Right atrium auricular region (tissue), 2 donors: ENCODE results near the gene TRAK1. TPM values are rescaled to one million over a fixed set of nuclear protein-coding genes. Genes with fewer than 3 reads are reported as not detected.

Experiments used
- DNase-seq: peaks from one replicate; pipeline ENCODE4 v3.0.0-alpha.2; 2019; ENCODE audit warnings: low spot score
- H3K27ac ChIP-seq, 2 donors: fragments of 200-600 bp; sonication (generic); 1 replicate in 1 of 2; 2 replicates in 1 of 2; pipeline ENCODE4 v1.5.1; 2016 to 2019
- H3K27me3 ChIP-seq, 2 donors: fragments of 200-600 bp; sonication (generic); one replicate each; pipeline versions ENCODE4 v1.5.1 to v1.6.0; 2017 to 2019
- H3K36me3 ChIP-seq: fragments of 200-600 bp; sonication (generic); one replicate; pipeline ENCODE4 v1.5.1; 2016
- H3K4me1 ChIP-seq, 2 donors: fragments of 200-600 bp; sonication (generic); one replicate each; pipeline versions ENCODE4 v1.5.1 to v1.6.0; 2017 to 2019
- H3K4me3 ChIP-seq, 2 donors: fragments of 200-600 bp; sonication (generic); 1 replicate in 1 of 2; 2 replicates in 1 of 2; pipeline ENCODE4 v1.5.1; 2017 to 2019; ENCODE audit warnings: mild to moderate bottlenecking in 1 of 2, moderate library complexity in 1 of 2
- H3K9me3 ChIP-seq, 2 donors: fragments of 200-600 bp; sonication (generic); one replicate each; pipeline ENCODE4 v1.5.1; 2019
- CTCF ChIP-seq, 2 donors: fragments of 200-600 bp; sonication (generic); IDR thresholded peaks; one replicate each; pipeline ENCODE4 v1.5.1; 2019; ENCODE audit warnings: antibody characterized with exemption in 2 of 2
- total RNA-seq, 2 donors: library from RNA; depleted of rRNA; stranded (reverse); fragments of >200 nt; gene quantifications; one replicate each; pipeline ENCODE4 v1.1.0, GENCODE V29; 2016

TRAK1 gene
- total RNA-seq, 2 donors from 2014 or later: 172 to 259 TPM

- H3K36me3 ChIP-seq: no peaks in the 10 kb centered on the region
- peaks cover 0 to 92% of the 10 kb centered on the region in 2 donors for H3K4me1 ChIP-seq
- TF ChIP-seq CTCF (IDR thresholded peaks at IDR 0.05): no peak
- H3K4me3 ChIP-seq: no peak overlapping the region
- H3K27ac ChIP-seq: peak overlapping the region; percentile 85 to 90
- no peaks in the 10 kb centered on the region for H3K27me3 ChIP-seq
- no peak for DNase-seq
- no peaks in the 10 kb centered on the region for H3K9me3 ChIP-seq
Observed at GRCh38 chr3:42070524-42070923, 20.6 kb upstream of the TRAK1 start.

DNA sequence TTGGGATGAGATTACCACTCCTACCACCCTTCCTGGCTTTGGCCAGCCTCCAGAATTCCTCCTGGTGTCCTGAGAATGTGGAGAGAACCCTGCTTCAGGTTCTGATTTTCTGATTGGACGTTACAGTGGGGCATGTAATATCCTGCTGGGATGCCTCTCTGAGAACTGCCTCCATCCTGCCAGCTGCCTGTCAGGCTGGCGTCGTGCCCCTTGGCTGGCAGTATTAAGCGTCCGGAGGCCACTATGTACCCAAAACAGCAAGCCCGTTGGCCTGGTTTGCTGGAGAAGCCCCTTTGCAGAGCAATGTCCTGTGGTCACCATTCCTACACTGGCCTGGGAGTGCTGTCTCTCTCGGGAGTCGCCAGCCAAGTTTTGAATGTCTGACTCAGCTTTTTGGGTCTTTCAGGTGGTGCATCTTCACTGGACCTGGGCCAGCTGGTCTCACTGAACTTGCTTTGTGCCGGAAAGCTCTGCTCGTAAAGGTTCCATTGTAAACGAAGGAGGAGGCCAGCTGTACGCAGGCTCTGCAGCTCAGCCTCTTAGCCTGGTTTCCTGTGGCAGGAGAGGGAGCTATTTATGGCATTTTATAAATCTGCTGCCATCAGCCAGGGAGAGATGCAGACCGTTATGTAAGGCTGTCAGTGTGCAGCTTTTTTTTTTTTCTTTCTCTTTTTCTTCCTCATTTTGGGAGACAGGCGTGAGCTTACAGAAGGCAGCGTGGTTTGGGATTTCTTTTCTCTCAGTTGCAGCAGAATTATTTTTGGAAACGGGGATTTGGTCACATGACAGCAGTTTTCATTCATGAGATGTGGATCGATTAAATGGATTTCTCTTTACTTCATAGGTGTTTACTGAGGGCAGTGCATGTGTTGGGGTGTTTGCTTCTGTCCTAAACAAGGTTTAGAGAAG, 19.0 kb upstream of the TRAK1 start:
- no peaks in the 10 kb centered on the region for H3K27me3 ChIP-seq
- H3K27ac ChIP-seq: peak overlapping the region; percentile 85 to 90
- H3K4me1 ChIP-seq: peaks cover 0 to 78% of the 10 kb centered on the region in 2 donors
- TF ChIP-seq CTCF (IDR thresholded peaks at IDR 0.05): no peak
- no peaks in the 10 kb centered on the region for H3K9me3 ChIP-seq
- H3K36me3 ChIP-seq: no peaks in the 10 kb centered on the region
- H3K4me3 ChIP-seq: peak overlapping the region; percentile 10 to 34
- DNase-seq: no peak

- Histone ChIP-seq H3K27me3 (no peaks in the 10 kb centered on the region), H3K4me3 (no peak overlapping the region), H3K4me1 (peaks cover 0 to 78% of the 10 kb centered on the region in 2 donors), H3K9me3 (no peaks in the 10 kb centered on the region), H3K27ac (peak overlapping the region; percentile 85 to 90), H3K36me3 (no peaks in the 10 kb centered on the region)
- no peak for TF ChIP-seq CTCF (IDR thresholded peaks at IDR 0.05)
- DNase-seq: no peak
Observed at GRCh38 chr3:42072831-42073301, 18.3 kb upstream of the TRAK1 start.

DNA sequence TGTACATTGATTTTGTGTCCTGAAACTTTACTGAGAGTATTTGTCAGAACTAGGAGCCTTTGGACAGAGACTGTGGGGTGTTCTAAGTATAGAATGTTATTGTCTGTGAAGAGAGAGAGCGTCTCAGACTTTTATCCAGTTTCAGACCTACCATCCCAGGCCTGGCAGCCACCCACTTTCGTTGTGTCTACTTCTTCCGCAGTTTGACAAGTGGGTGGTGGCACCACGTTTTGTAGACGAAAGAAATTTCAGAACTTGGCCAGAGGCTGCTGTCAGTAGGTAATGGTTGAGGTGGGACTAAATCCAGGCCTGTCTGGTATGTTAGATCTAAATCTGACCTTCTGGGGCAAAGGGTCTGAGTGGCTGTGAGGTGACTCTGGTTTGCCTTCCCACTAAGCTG, 13.4 kb upstream of the TRAK1 start:
- Histone ChIP-seq H3K4me1 (peaks cover 0 to 71% of the 10 kb centered on the region in 2 donors), H3K36me3 (no peaks in the 10 kb centered on the region), H3K27me3 (no peaks in the 10 kb centered on the region), H3K4me3 (no peak overlapping the region), H3K27ac (peak overlapping the region; percentile 63 to 85), H3K9me3 (no peaks in the 10 kb centered on the region)
- TF ChIP-seq CTCF (IDR thresholded peaks at IDR 0.05): no peak
- DNase-seq: no peak

GRCh38 chr3:42078677-42079076, 12.5 kb upstream of the TRAK1 start:
- TF ChIP-seq CTCF (IDR thresholded peaks at IDR 0.05): no peak
- Histone ChIP-seq H3K4me1 (peaks cover 0 to 67% of the 10 kb centered on the region in 2 donors), H3K27me3 (no peaks in the 10 kb centered on the region), H3K27ac (peak overlapping the region in 1 of 2 donors; percentile 85), H3K4me3 (no peak overlapping the region), H3K36me3 (no peaks in the 10 kb centered on the region), H3K9me3 (no peaks in the 10 kb centered on the region)
- no peak for DNase-seq
